A549 (cell line): ENCODE results near the gene APOBEC3B. TPM values are rescaled to one million over a fixed set of nuclear protein-coding genes. Genes with fewer than 3 reads are reported as not detected.
"Not testable (repeated sequence)": the region's sequence is repeated elsewhere in the genome, so short reads cannot be mapped to it uniquely, and the experiment has no call there.

Experiments used
- ATAC-seq, 2 experiments: fragments of 200-7000 bp in 1 of 2; fragments of >200 bp in 1 of 2; cut with Nextera tagmentation in 1 of 2; cut with Tn5 transposase in 1 of 2; 3 replicates each; pipeline versions ENCODE4 v1.8.0 to v1.9.1; 2018 to 2020; ENCODE audit warnings: mild to moderate bottlenecking in 1 of 2, moderate library complexity in 1 of 2
- CTCF ChIA-PET: fragments of 300-600 bp; sonication (Branson Sonifier 250); formaldehyde crosslinking; extraction: SDS; loops from one replicate; lab custom pipeline; 2021; ENCODE audit warnings: antibody characterized with exemption, inconsistent platforms; lab: Yijun Ruan, JAX
- POLR2A ChIA-PET: fragments of 350-600 bp; formaldehyde crosslinking; extraction: SDS; loops from one replicate; lab custom pipeline; 2021; ENCODE audit warnings: antibody characterized with exemption, inconsistent platforms; lab: Yijun Ruan, JAX
- DNase-seq, 2 experiments: peaks; one replicate each; pipeline versions ENCODE4 v3.0.0 to v3.0.0-alpha.2; 2011 to 2016; ENCODE audit warnings: low read depth in 1 of 2, low spot score in 1 of 2
- FAIRE-seq: peaks from 2 replicates; lab custom pipeline; 2011; peaks lifted over from hg19 to GRCh38; lab: Jason Lieb, UNC
- H3K27ac ChIP-seq, 2 experiments: fragments of >200 bp; sonication (Bioruptor Twin); formaldehyde crosslinking; 3 replicates each; pipeline ENCODE4 v1.5.1; 2016 to 2017
- H3K4me1 ChIP-seq: fragments of >200 bp; sonication (Bioruptor Twin); formaldehyde crosslinking; 3 replicates; pipeline ENCODE4 v1.6.1; 2016
- H3K4me2 ChIP-seq: fragments of >200 bp; sonication (Bioruptor Twin); formaldehyde crosslinking; 3 replicates; pipeline ENCODE4 v1.6.1; 2016
- H3K4me3 ChIP-seq: fragments of >200 bp; sonication (Bioruptor Twin); formaldehyde crosslinking; 3 replicates; pipeline ENCODE4 v1.5.1; 2016
- H3K9me3 ChIP-seq: fragments of >200 bp; sonication (Bioruptor Twin); formaldehyde crosslinking; 3 replicates; pipeline ENCODE4 v1.6.1; 2016
- BCL3 ChIP-seq: fragments of >200 bp; sonication (Bioruptor Twin); formaldehyde crosslinking; IDR thresholded peaks from 3 replicates; pipeline ENCODE4 v1.6.1; 2016
- BHLHE40 ChIP-seq: IDR thresholded peaks from 2 replicates; pipeline ENCODE4 v1.6.1; 2012; ENCODE audit warnings: low read depth, low read length, inconsistent platforms
- CBX8 ChIP-seq: fragments of 200-600 bp; sonication (generic); IDR thresholded peaks from 2 replicates; pipeline ENCODE4 v1.6.1; 2016
- EHF ChIP-seq: fragments of 250-450 bp; sonication (Bioruptor Pico); IDR thresholded peaks from 2 replicates; pipeline ENCODE4 v1.5.0; 2020; ENCODE audit warnings: mild to moderate bottlenecking
- FOXS1 ChIP-seq: fragments of 250-450 bp; sonication (Bioruptor Pico); IDR thresholded peaks from 2 replicates; pipeline ENCODE4 v1.5.0; 2020; ENCODE audit warnings: mild to moderate bottlenecking, moderate library complexity
- HDAC2 ChIP-seq: fragments of 200-600 bp; sonication (generic); IDR thresholded peaks from 2 replicates; pipeline ENCODE4 v1.6.1; 2016
- HOXA7 ChIP-seq: fragments of 250-450 bp; sonication (Bioruptor Pico); IDR thresholded peaks from 2 replicates; pipeline ENCODE4 v1.5.0; 2020; ENCODE audit warnings: mild to moderate bottlenecking, moderate library complexity
- HOXB5 ChIP-seq: fragments of 250-450 bp; sonication (Bioruptor Pico); IDR thresholded peaks from 2 replicates; pipeline ENCODE4 v1.5.0; 2020; ENCODE audit warnings: mild to moderate bottlenecking, moderate library complexity
- MAZ ChIP-seq: fragments of 150-350 bp; IDR thresholded peaks from 2 replicates; pipeline ENCODE4 v1.6.1; 2014; ENCODE audit warnings: antibody characterized with exemption, low read depth, low read length, borderline replicate concordance
- MYC ChIP-seq: IDR thresholded peaks from 2 replicates; pipeline ENCODE4 v1.6.1; 2012; ENCODE audit warnings: mild to moderate bottlenecking, inconsistent platforms, low read length, improper control_type of control experiment, borderline replicate concordance
- NFE2L2 ChIP-seq: fragments of 150-350 bp; conservative IDR thresholded peaks from 2 replicates; pipeline ENCODE4 v1.6.1; 2014; ENCODE audit warnings: low read length
- NPAS2 ChIP-seq: fragments of 250-450 bp; sonication (Bioruptor Pico); IDR thresholded peaks from 2 replicates; pipeline ENCODE4 v1.8.0; 2022; ENCODE audit warnings: mild to moderate bottlenecking, moderate library complexity, borderline replicate concordance
- NR3C1 ChIP-seq: fragments of >200 bp; sonication (Bioruptor Twin); formaldehyde crosslinking; IDR thresholded peaks from 3 replicates; pipeline ENCODE4 v1.6.1; 2017
- PHF8 ChIP-seq: fragments of 200-600 bp; sonication (generic); IDR thresholded peaks from 2 replicates; pipeline ENCODE4 v1.6.1; 2016; ENCODE audit warnings: low read depth, mild to moderate bottlenecking, antibody characterized with exemption, moderate library complexity, borderline replicate concordance
- POLR2A ChIP-seq: IDR thresholded peaks from 2 replicates; pipeline ENCODE4 v1.6.1; 2012; ENCODE audit warnings: mild to moderate bottlenecking, low read length
- RCOR1 ChIP-seq: fragments of 150-350 bp; IDR thresholded peaks from 2 replicates; pipeline ENCODE4 v1.6.1; 2014; ENCODE audit warnings: antibody characterized with exemption, low read length, low read depth
- RFX5 ChIP-seq: fragments of 450-650 bp; IDR thresholded peaks from 2 replicates; pipeline ENCODE4 v1.7.1; 2014; ENCODE audit warnings: antibody characterized with exemption, mild to moderate bottlenecking, moderate library complexity
- SMC3 ChIP-seq: fragments of >200 bp; sonication (Bioruptor Twin); formaldehyde crosslinking; IDR thresholded peaks from 3 replicates; pipeline ENCODE4 v1.6.1; 2018; ENCODE audit warnings: inconsistent platforms
- TP53 ChIP-seq: fragments of 250-450 bp; sonication (Bioruptor Pico); IDR thresholded peaks from 2 replicates; pipeline ENCODE4 v1.5.0; 2021; ENCODE audit warnings: mild to moderate bottlenecking, moderate library complexity
- ZC3H11A ChIP-seq: fragments of 450-650 bp; IDR thresholded peaks from 2 replicates; pipeline ENCODE4 v1.6.1; 2014; ENCODE audit warnings: antibody characterized with exemption, mild to moderate bottlenecking
- ZNF302 ChIP-seq: fragments of 250-450 bp; sonication (Bioruptor Pico); IDR thresholded peaks from 2 replicates; pipeline ENCODE4 v1.9.0; 2021; ENCODE audit warnings: inconsistent platforms, mild to moderate bottlenecking, moderate library complexity
- WGBS: methylation state at CpG from one replicate; pipeline ENCODE4 v1.1.6; 2017; ENCODE audit errors: missing lambda C conversion rate; 5-methylcytosine and 5-hydroxymethylcytosine counted together
- polyA plus RNA-seq, 4 experiments: library from polyadenylated mRNA; depleted of rRNA in 3 of 4; stranded (reverse); fragments of >200 nt; fragmentation: RNase III in 1 of 4; extraction: RNeasy Plus Mini Kit Qiagen cat#74134 plus additional on column Dnase treatment in 1 of 4; gene quantifications; 2 replicates in 3 of 4; 3 replicates in 1 of 4; pipeline ENCODE4 v1.2.3, GENCODE V29; 2011 to 2017
- TF ChIP-seq, protein P1 (sequence below): fragments of 250-450 bp; sonication (Bioruptor Pico); IDR thresholded peaks from 2 replicates; pipeline ENCODE4 v1.5.0; 2021; ENCODE audit warnings: mild to moderate bottlenecking, moderate library complexity, borderline replicate concordance
- TF ChIP-seq, protein P2 (sequence below): fragments of 150-350 bp; IDR thresholded peaks from 2 replicates; pipeline ENCODE4 v1.6.1; 2014; ENCODE audit warnings: low read depth, mild to moderate bottlenecking, low read length

Gene APOBEC3B
- polyA plus RNA-seq, 2 of the 4 experiments (the other 2 are of a cell fraction) = 16.7 to 19.6 TPM

- Histone ChIP-seq H3K27ac (no peak overlapping the region), H3K4me3 (no peak overlapping the region), H3K9me3 (no peaks in the 10 kb centered on the region), H3K4me2 (no peak overlapping the region), H3K4me1 (no peaks in the 10 kb centered on the region)
- ATAC-seq (no peak), DNase-seq (no peak), FAIRE-seq (no peak)
- TF ChIP-seq CBX8 (no peak), NPAS2 (CRISPR knock-in tag) (no peak), MYC (no peak), HOXA7 (no peak), SMC3 (no peak), RCOR1 (no peak), HOXB5 (CRISPR knock-in tag) (no peak), TP53 (no peak), BCL3 (no peak), BHLHE40 (no peak), HDAC2 (no peak), NR3C1 (no peak), ZNF302 (CRISPR knock-in tag) (no peak), POLR2A (no peak), RFX5 (no peak), MAZ (no peak), FOXS1 (CRISPR knock-in tag) (no peak), EHF (no peak), NFE2L2 (no peak)
- TF ChIP-seq, protein P1, sequence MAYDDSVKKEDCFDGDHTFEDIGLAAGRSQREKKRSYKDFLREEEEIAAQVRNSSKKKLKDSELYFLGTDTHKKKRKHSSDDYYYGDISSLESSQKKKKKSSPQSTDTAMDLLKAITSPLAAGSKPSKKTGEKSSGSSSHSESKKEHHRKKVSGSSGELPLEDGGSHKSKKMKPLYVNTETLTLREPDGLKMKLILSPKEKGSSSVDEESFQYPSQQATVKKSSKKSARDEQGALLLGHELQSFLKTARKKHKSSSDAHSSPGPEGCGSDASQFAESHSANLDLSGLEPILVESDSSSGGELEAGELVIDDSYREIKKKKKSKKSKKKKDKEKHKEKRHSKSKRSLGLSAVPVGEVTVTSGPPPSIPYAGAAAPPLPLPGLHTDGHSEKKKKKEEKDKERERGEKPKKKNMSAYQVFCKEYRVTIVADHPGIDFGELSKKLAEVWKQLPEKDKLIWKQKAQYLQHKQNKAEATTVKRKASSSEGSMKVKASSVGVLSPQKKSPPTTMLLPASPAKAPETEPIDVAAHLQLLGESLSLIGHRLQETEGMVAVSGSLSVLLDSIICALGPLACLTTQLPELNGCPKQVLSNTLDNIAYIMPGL = no peak
- 62% methylated on average over 5 of the region's 7 CpGs for WGBS
- ChIA-PET POLR2A (no interaction called here), CTCF (interaction anchor here (1.0 kb wide), 1 partner anchor 13 kb away, joined by 3 read pairs; no protein-coding TSS in a partner anchor)
These were observed 37.5 kb upstream of the APOBEC3B start for GRCh38 chr22:38944653-38945052.

DNA sequence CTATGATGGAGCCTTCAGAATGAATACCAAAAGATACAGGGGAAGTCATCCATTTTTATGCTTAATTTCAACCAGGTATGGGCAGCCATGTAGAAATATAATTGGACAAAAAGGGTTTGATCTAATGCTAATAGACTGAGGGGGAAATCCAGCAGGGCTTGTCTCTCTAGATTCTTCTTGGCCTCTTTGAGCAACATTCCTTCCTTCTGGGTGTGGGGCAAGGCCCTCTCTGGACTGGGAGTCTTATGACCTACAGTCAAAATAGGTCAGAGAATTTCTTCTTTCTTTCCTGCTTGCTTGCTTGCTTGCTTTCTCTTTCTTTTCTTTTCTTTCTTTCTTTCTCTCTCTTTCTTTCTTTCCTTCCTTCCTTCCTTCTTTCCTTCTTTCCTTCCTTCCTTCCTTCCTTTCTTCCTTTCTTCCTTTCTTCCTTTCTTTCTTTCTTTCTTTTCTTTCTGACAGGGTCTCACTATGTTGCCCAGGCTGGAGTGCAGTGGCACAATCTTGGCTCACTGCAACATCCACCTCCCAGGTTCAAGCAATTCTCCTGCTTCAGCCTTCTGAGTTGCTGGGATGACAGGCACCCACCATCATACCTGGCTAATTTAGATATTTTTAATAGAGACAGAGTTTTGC lies 36.3 kb upstream of the APOBEC3B start:
- CTCF ChIA-PET, H3K4me2 ChIP-seq: not testable (repeated sequence)

GRCh38 chr22:38946771-38947170 lies 35.4 kb upstream of the APOBEC3B start:
- POLR2A ChIA-PET = no interaction called here
- TF ChIP-seq, protein P2, sequence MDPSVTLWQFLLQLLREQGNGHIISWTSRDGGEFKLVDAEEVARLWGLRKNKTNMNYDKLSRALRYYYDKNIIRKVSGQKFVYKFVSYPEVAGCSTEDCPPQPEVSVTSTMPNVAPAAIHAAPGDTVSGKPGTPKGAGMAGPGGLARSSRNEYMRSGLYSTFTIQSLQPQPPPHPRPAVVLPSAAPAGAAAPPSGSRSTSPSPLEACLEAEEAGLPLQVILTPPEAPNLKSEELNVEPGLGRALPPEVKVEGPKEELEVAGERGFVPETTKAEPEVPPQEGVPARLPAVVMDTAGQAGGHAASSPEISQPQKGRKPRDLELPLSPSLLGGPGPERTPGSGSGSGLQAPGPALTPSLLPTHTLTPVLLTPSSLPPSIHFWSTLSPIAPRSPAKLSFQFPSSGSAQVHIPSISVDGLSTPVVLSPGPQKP = no peak
- TF ChIP-seq PHF8 = no peak
- no peak for TF ChIP-seq ZNF302 (CRISPR knock-in tag)
- TF ChIP-seq ZC3H11A = no peak
- TF ChIP-seq, all 56 proteins: peak for 0
- FAIRE-seq (no peak), DNase-seq (no peak), ATAC-seq (no peak)
- H3K27ac ChIP-seq = no peak overlapping the region
- 74% methylated on average over 7 of the region's 8 CpGs for whole genome bisulfite sequencing
- H3K9me3 ChIP-seq = no peaks in the 10 kb centered on the region
- H3K4me1 ChIP-seq = no peaks in the 10 kb centered on the region
- CTCF ChIA-PET = interaction anchor here (1.0 kb wide), 1 partner anchor 19 kb away, joined by 3 read pairs; no protein-coding TSS in a partner anchor
- no peak overlapping the region for H3K4me3 ChIP-seq
- H3K4me2 ChIP-seq = no peak overlapping the region

More for the DNA sequence above, 36.3 kb upstream of the APOBEC3B start:
- H3K9me3 ChIP-seq, H3K4me1 ChIP-seq, POLR2A ChIA-PET, H3K27ac ChIP-seq, FAIRE-seq, ATAC-seq, H3K4me3 ChIP-seq, DNase-seq: not testable (repeated sequence)
